Peyer's patch (tissue), 4 donors: Measurements from ENCODE around the gene JCAD.

Experiments
- POLR2A ChIP-seq, 2 donors: fragments of 450-650 bp; IDR thresholded peaks; one replicate each; pipeline ENCODE4 v1.5.1; 2017; ENCODE audit warnings: antibody characterized with exemption in 2 of 2, mild to moderate bottlenecking in 2 of 2, moderate library complexity in 2 of 2
- TF ChIP-seq, protein P1 (sequence below), 6 experiments: fragments of 450-650 bp in 4 of 6; fragments of 200-600 bp in 2 of 6; sonication (generic) in 1 of 6; IDR thresholded peaks; one replicate each; pipeline ENCODE4 v1.5.1; 2017 to 2019; ENCODE audit warnings: antibody characterized with exemption in 6 of 6, mild to moderate bottlenecking in 3 of 6, moderate library complexity in 1 of 6

- TF ChIP-seq, protein P1, sequence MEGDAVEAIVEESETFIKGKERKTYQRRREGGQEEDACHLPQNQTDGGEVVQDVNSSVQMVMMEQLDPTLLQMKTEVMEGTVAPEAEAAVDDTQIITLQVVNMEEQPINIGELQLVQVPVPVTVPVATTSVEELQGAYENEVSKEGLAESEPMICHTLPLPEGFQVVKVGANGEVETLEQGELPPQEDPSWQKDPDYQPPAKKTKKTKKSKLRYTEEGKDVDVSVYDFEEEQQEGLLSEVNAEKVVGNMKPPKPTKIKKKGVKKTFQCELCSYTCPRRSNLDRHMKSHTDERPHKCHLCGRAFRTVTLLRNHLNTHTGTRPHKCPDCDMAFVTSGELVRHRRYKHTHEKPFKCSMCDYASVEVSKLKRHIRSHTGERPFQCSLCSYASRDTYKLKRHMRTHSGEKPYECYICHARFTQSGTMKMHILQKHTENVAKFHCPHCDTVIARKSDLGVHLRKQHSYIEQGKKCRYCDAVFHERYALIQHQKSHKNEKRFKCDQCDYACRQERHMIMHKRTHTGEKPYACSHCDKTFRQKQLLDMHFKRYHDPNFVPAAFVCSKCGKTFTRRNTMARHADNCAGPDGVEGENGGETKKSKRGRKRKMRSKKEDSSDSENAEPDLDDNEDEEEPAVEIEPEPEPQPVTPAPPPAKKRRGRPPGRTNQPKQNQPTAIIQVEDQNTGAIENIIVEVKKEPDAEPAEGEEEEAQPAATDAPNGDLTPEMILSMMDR (IDR thresholded peaks at IDR 0.05): no peak
- no peak for TF ChIP-seq POLR2A (IDR thresholded peaks at IDR 0.05)
Measured at GRCh38 chr10:30038781-30039536, 20.4 kb downstream of the JCAD start.
